G401 (cell line): ENCODE measurements around the gene NDUFAF7. TPM values are rescaled to one million over a fixed set of nuclear protein-coding genes. Genes with fewer than 3 reads are reported as not detected.
"Not testable (repeated sequence)": the region's sequence is repeated elsewhere in the genome, so short reads cannot be mapped to it uniquely, and the experiment has no call there.

ENCODE experiments used
- DNase-seq: peaks from one replicate; pipeline ENCODE4 v3.0.0-alpha.2; 2015; ENCODE audit warnings: low spot score
- in situ Hi-C: cut with HindIII; loops from 2 replicates; pipeline ENCODE4 v1.10.0; 2016; ENCODE audit warnings: low sequenced_read_pairs, mixed read lengths
- total RNA-seq: library from RNA; depleted of rRNA; stranded (reverse); fragments of >200 nt; shearing (Covaris generic); gene quantifications from 2 replicates; pipeline ENCODE4 v1.2.3, GENCODE V29; 2014; rRNA removed

NDUFAF7 gene
- total RNA-seq, 1 experiment from 2014 or later = 29.4 TPM

DNA sequence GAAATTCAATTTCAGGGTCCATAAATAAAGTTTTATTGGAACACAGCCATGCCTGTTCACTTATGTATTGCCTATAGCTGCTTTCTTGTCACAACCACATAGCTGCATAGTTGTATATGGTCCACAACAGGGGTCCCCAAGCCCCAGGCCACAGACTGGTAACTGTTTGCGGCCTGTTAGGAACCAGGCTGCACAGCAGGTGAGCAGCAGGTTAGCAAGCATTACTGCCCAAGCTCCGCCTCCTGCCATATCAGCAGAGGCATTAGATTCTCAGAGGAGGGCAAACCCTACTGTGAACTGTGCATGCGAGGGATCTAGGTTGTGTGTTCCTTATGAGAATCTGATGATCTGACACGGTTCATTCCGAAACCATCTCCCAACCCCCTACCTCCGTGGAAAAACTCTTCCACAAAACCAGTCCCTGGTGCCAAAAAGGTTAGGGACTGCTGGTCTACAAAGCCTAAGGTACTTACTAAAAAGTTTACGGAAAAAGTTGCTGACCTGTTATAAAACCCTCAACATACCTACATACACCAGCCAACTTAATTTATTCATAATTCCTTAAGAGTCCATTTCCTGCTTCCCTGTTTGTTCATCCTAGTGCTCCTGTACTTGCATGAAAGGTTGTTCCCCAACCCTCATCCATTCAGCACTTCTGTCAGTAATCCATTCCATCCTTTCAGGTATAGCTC, 40.1 kb downstream of the NDUFAF7 start:
- in situ Hi-C loops = no loop called here
- no peak for DNase-seq

GRCh38 chr2:37274359-37274965, 43.0 kb downstream of the NDUFAF7 start:
- in situ Hi-C loops = no loop called here
- no peak for DNase-seq

DNA sequence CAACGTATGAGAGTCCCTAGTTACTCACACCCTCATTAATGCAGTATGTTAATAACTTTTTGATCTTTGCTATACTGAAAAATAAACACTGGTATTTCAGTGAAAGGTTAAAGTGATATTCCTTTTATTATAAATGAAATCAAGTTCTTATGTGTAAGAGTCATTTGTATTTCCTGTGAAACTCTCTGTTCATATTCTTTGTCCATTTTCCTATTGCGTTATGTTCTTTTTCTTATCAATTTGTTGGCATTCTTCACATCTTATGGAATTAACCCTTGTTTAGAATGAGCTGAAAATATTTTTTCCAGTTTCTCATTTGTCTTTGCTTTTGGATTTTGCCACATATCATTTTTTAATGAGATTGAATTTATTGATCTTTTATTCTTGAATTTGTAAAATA, 44.8 kb downstream of the NDUFAF7 start:
- no peak for DNase-seq
- in situ Hi-C loops = no loop called here

DNA sequence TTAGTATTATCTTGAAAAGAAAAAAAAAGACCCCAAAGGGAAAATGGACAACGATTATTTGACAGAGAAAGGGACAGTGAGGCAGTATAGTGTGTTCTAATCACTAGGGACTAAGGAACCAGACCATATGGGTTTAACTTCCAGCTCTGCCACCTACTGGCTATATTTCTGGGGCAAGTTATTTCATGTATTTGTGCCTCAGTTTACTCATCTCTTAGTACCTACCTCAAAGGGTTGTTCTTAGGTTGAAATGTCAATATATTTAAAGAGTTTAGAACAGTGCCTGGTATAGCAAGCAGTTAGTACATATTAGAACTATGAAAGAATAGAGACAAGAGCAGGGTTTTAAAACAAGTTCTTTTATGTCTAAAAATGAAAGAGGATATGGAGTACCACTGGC, 50.5 kb downstream of the NDUFAF7 start:
- in situ Hi-C loops = no loop called here
- DNase-seq = no peak

DNA sequence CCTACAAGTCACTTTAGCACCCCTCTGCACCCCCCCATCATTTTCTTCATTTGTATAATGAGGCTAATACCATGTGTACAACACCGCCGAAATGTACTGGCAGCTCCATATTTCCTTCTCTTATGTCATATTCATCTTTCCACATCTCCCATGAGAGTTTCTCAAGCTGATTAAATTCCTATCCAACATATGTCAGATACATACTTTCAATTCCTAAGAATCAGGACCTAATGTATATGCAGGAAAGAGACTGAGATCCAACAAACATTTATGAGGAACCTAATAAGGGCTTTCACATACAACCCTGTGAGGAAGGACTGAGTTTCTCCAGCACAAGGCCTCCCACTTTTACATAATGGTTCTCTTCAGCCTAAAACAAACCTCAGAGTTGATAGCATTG, 51.3 kb downstream of the NDUFAF7 start:
- in situ Hi-C loops = no loop called here
- DNase-seq = no peak

DNA sequence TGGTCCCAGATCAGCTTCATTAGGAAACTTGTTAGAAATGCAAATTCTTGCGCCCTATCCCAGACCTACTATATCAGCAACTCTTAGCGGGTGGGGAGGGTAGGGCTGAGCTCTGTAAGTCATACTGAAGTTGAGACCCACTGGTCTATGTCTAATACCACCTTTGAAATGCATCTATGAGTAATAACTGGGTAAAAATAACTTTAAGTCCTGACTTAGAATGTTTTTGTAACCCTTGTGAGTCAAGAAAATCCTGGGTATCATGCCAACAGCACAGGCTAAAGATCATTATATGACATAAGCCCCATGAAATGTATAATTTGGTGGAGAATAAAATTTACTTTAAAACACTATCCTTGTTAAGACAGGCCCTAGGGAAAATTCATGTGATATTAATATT, 51.7 kb downstream of the NDUFAF7 start:
- DNase-seq = no peak
- in situ Hi-C loops = no loop called here

- no peak for DNase-seq
- in situ Hi-C loops = no loop called here
These were observed 52.9 kb downstream of the NDUFAF7 start for GRCh38 chr2:37284381-37284780.

DNA sequence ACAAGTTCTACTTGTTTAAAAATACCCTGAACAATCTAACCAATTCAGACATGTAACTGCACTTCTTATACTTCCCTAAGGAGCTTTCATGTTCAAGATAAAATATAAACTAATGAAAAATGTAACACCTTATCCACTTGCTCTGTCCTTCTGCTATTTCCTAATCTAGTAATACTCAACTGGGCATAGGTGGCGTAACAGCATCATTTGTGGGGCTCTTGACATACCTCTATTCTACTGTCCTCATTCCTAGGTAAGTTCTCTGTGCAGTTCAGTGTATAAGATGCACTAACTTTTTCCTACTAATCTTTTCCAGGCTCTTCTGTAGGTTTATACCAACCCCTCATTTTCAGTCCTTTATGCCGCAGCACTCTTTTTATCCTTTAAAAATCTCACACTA, 56.5 kb downstream of the NDUFAF7 start:
- in situ Hi-C loops = no loop called here
- DNase-seq = no peak

- in situ Hi-C loops = no loop called here
- DNase-seq = no peak
These were observed 60.2 kb downstream of the NDUFAF7 start for GRCh38 chr2:37291680-37292079.

DNA sequence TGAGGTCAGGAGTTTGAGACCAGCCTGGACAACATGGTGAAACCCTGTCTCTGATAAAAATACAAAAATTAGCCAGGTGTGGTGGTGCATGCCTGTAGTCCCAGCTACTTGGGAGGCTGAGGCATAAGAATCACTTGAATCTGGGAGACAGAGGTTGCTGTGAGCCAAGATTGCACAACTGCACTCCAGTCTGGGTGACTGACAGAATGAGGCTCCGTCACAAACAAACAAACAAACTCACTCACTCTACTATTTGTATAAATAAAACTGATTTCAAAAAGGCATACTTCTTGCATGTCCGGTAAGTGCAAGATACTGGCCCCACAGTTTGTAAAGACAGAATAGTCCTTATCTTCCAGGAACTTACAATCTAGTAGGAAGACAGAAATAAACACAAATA, 63.4 kb downstream of the NDUFAF7 start:
- in situ Hi-C loops, DNase-seq: not testable (repeated sequence)

- no peak for DNase-seq
- in situ Hi-C loops = no loop called here
These were observed 64.1 kb downstream of the NDUFAF7 start for GRCh38 chr2:37295469-37296073.

- in situ Hi-C loops = no loop called here
- DNase-seq = no peak
These were observed 66.2 kb downstream of the NDUFAF7 start for GRCh38 chr2:37297632-37298031.

Other genes starting within 250 kb of the NDUFAF7 start
- gene HEATR5B, start 147.3 kb upstream of the NDUFAF7 start, total RNA-seq = 7.9 and 8.2 TPM in 2 replicates
- 3.1 and 3.8 TPM in 2 replicates for gene GPATCH11, start 147.1 kb upstream of the NDUFAF7 start, total RNA-seq
- 6.8 and 19.8 TPM in 2 replicates for gene EIF2AK2, start 74.7 kb upstream of the NDUFAF7 start, total RNA-seq
- not detected in 2 replicates for gene SULT6B1, start 43.0 kb upstream of the NDUFAF7 start, total RNA-seq
- 15.9 and 18.5 TPM in 2 replicates for gene CEBPZOS, start 35.2 kb upstream of the NDUFAF7 start, total RNA-seq
- gene CEBPZ, start 62 bp upstream of the NDUFAF7 start, total RNA-seq = 41.3 and 63.4 TPM in 2 replicates
- 4.1 and 6.7 TPM in 2 replicates for gene PRKD3, start 93.2 kb downstream of the NDUFAF7 start, total RNA-seq
- not detected in 2 replicates for gene QPCT, start 113.0 kb downstream of the NDUFAF7 start, total RNA-seq